Vagina (tissue), 2 donors: ENCODE measurements around the gene APCDD1.

Experiments used
- CTCF ChIP-seq, 3 experiments: fragments of 450-650 bp in 2 of 3; fragments of 200-600 bp in 1 of 3; sonication (generic) in 1 of 3; IDR thresholded peaks; one replicate each; pipeline ENCODE4 v1.5.1; 2017 to 2019; ENCODE audit warnings: antibody characterized with exemption in 3 of 3, mild to moderate bottlenecking in 2 of 3, moderate library complexity in 2 of 3
- POLR2AphosphoS5 ChIP-seq, 2 donors: sonication (generic); formaldehyde crosslinking; IDR thresholded peaks; one replicate each; pipeline ENCODE4 v1.9.0; 2017; ENCODE audit warnings: antibody characterized with exemption in 2 of 2, mild to moderate bottlenecking in 2 of 2, low read depth in 1 of 2; ENCODE audit not compliant: insufficient read depth in 1 of 2

- TF ChIP-seq CTCF (IDR thresholded peaks at IDR 0.05) (no peak), POLR2AphosphoS5 (IDR thresholded peaks at IDR 0.05; ENCODE audit: insufficient read depth in 1 of 2, low read depth in 1 of 2) (no peak)
Observed at GRCh38 chr18:10477863-10478260, 23.4 kb downstream of the APCDD1 start.
